ENCODE measurements around the gene MAST4. TPM values are rescaled to one million over a fixed set of nuclear protein-coding genes. Genes with fewer than 3 reads are reported as not detected.

MAST4 gene
- total RNA-seq (2022) (10.6 and 10.9 TPM in 2 replicates), Bru-seq, nascent RNA (percentile 45 among the genes with signal in this experiment), BruChase-seq, experiment 1, labeled RNA remaining after a 6-hour chase (percentile 30 among the genes with signal in this experiment), BruChase-seq, experiment 2, labeled RNA remaining after a 2-hour chase (percentile 33 among the genes with signal in this experiment)
- long read RNA-seq, partial matches to known transcripts, result 0 of 2 reads
- long read RNA-seq, other reads (novel, unspliced or antisense), result 2 of 2 reads

DNA sequence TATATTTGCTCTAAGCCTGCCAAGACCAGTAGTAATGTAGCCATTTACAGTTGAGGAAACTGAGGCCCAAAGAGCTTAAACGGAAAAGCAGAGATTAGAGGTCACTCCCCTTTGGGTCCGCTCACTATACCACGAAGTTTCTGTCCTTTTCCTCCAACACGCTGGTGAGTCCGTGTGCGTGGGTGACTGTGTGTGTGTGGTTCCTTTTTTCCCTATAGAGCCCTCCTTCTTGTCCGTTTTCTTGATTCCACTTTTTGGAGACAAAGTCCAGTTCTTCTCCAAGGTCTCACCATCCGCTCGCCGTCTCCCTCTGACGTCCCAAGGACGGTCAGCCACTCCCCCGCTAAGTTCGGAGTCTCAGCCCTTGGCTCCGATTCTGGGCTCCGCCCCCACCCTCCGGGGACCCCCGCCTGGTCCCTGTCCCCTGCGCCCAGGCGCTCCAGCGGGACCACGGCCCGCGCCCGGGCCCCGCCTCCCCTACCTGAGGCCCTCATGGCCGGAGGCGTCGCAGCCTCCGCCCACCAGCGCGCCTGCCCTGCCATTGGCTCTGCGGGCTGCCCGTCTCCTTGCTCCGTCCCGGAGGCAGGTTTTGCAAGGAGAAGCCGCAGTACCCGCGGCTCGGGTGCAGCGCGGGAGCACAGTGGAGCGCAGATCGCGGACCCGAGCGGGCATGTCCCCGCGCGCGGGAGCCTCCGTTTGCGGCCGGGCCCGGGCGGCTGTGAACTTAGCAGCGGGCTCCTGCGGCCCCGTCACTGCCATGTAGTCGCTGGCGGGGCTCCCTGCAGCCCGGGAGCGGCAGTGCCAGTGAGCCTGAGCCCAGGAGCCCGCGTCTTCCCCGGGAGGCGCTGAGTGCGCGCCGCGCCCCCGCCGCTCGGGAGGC is at the start of gene MAST4:
MAST4 (plus strand) TSS at position 638 of the 880 bp plus-strand sequence. CDS start 263 bp downstream, outside the sequence.
- DNase-seq, result peak; percentile 90
- H3K36me3 Mint-ChIP-seq (ENCODE audit: insufficient read depth, unreplicated experiment), result peaks cover 15% of the 10 kb centered on the region
- CTCF ChIA-PET, result no interaction called here
- H3K27me3 Mint-ChIP-seq (ENCODE audit: unreplicated experiment), result peaks cover 93% of the 10 kb centered on the region
- no peak within 1 kb of the TSS for H3K27ac Mint-ChIP-seq (ENCODE audit: unreplicated experiment)
- H3K9me3 Mint-ChIP-seq (ENCODE audit: low read depth, unreplicated experiment), result no peaks in the 10 kb centered on the region
- TF ChIP-seq, protein P1, sequence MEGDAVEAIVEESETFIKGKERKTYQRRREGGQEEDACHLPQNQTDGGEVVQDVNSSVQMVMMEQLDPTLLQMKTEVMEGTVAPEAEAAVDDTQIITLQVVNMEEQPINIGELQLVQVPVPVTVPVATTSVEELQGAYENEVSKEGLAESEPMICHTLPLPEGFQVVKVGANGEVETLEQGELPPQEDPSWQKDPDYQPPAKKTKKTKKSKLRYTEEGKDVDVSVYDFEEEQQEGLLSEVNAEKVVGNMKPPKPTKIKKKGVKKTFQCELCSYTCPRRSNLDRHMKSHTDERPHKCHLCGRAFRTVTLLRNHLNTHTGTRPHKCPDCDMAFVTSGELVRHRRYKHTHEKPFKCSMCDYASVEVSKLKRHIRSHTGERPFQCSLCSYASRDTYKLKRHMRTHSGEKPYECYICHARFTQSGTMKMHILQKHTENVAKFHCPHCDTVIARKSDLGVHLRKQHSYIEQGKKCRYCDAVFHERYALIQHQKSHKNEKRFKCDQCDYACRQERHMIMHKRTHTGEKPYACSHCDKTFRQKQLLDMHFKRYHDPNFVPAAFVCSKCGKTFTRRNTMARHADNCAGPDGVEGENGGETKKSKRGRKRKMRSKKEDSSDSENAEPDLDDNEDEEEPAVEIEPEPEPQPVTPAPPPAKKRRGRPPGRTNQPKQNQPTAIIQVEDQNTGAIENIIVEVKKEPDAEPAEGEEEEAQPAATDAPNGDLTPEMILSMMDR (IDR thresholded peaks at IDR 0.05; ENCODE audit: unreplicated experiment), result no peak
- peak within 1 kb of the TSS; percentile 85 for H3K4me3 Mint-ChIP-seq (ENCODE audit: low read depth, unreplicated experiment)
- intact Hi-C loops (cut with micrococcal nuclease; ENCODE audit: unreplicated experiment), result no loop called here
- no peaks in the 10 kb centered on the region for H3K4me1 Mint-ChIP-seq (ENCODE audit: low read depth, unreplicated experiment)
- no TSS peak for BruUV-seq (replicated peaks)

DNA sequence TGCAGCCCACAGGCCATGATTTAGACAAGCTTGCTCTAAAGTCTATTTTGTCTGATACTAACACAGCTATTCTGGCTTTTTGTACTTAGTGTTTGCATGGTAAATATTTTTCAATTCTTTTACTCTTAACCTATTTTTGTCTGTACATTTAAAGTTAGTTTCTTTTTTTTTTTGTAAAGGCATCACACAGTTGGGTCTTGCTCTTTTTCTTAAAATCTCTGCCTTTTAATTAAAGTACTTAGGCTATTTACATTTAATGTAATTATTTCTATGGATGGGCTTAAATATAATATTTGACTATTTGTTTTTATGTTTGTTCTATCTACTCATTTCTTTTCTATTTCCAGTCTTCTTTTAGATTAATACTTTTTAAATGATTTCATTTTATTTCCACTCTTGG is 49.7 kb upstream of the MAST4 start:
- BruUV-seq (replicated peaks), result no TSS peak
- no peaks in the 10 kb centered on the region for H3K4me1 Mint-ChIP-seq (ENCODE audit: low read depth, unreplicated experiment)
- no peak overlapping the region for H3K27ac Mint-ChIP-seq (ENCODE audit: unreplicated experiment)
- H3K9me3 Mint-ChIP-seq (ENCODE audit: low read depth, unreplicated experiment), result no peaks in the 10 kb centered on the region
- intact Hi-C loops (cut with micrococcal nuclease; ENCODE audit: unreplicated experiment), result no loop called here
- CTCF ChIA-PET, result no interaction called here
- peaks cover 20% of the 10 kb centered on the region for H3K27me3 Mint-ChIP-seq (ENCODE audit: unreplicated experiment)
- TF ChIP-seq, protein P1 (IDR thresholded peaks at IDR 0.05; ENCODE audit: unreplicated experiment), result no peak
- H3K4me3 Mint-ChIP-seq (ENCODE audit: low read depth, unreplicated experiment), result no peak overlapping the region
- no peaks in the 10 kb centered on the region for H3K36me3 Mint-ChIP-seq (ENCODE audit: insufficient read depth, unreplicated experiment)
- DNase-seq, result no peak

DNA sequence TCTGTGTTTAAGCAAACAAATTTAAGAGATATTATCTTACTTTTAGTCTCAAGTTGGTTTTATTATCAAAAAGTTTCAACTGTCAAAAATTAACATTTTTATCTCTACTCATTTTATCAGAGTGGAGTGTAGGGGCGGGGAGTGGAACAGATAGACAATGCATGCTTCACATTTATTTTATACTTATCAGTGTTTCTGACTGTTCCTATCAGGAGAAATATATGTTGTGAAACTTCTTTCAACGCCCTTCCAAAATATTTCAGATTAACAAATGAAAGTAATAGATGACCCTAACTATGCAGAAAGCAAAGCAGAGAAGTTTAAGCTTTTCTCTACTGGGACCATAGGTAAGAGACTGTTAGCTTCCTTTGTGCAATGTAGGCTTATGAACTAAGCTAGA is 44.9 kb upstream of the MAST4 start:
- no peaks in the 10 kb centered on the region for H3K36me3 Mint-ChIP-seq (ENCODE audit: insufficient read depth, unreplicated experiment)
- H3K4me3 Mint-ChIP-seq (ENCODE audit: low read depth, unreplicated experiment), result no peak overlapping the region
- CTCF ChIA-PET, result no interaction called here
- intact Hi-C loops (cut with micrococcal nuclease; ENCODE audit: unreplicated experiment), result no loop called here
- TF ChIP-seq, protein P1 (IDR thresholded peaks at IDR 0.05; ENCODE audit: unreplicated experiment), result no peak
- no TSS peak for BruUV-seq (replicated peaks)
- peaks cover 5% of the 10 kb centered on the region for H3K9me3 Mint-ChIP-seq (ENCODE audit: low read depth, unreplicated experiment)
- DNase-seq, result no peak
- H3K4me1 Mint-ChIP-seq (ENCODE audit: low read depth, unreplicated experiment), result no peaks in the 10 kb centered on the region
- H3K27me3 Mint-ChIP-seq (ENCODE audit: unreplicated experiment), result peaks cover 36% of the 10 kb centered on the region
- no peak overlapping the region for H3K27ac Mint-ChIP-seq (ENCODE audit: unreplicated experiment)

DNA sequence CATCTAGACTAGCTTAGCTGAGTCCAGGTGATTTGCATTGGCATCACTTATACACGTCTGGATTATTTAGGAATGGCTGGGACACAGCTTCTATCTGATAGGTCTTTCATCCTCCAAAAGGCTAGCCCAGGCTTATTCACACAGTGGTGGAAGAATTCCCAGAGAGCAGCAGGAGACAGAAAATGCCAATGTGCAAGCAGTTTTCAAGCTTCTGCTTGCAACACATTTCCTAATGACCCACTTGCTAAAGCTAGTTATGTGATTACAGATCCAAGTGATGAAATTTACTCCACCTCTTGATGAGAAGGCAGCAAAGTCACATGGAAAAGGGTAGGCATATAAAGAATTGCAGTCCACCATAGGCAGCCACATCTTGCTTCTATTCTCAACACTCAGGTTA is 44.2 kb upstream of the MAST4 start:
- no peaks in the 10 kb centered on the region for H3K36me3 Mint-ChIP-seq (ENCODE audit: insufficient read depth, unreplicated experiment)
- CTCF ChIA-PET, result interaction anchor here (0.7 kb wide), 1 partner anchor 125 kb away, joined by 3 read pairs; no protein-coding TSS in a partner anchor
- H3K27ac Mint-ChIP-seq (ENCODE audit: unreplicated experiment), result no peak overlapping the region
- no TSS peak for BruUV-seq (replicated peaks)
- H3K9me3 Mint-ChIP-seq (ENCODE audit: low read depth, unreplicated experiment), result peaks cover 5% of the 10 kb centered on the region
- H3K27me3 Mint-ChIP-seq (ENCODE audit: unreplicated experiment), result peaks cover 36% of the 10 kb centered on the region
- no peaks in the 10 kb centered on the region for H3K4me1 Mint-ChIP-seq (ENCODE audit: low read depth, unreplicated experiment)
- TF ChIP-seq, protein P1 (IDR thresholded peaks at IDR 0.05; ENCODE audit: unreplicated experiment), result no peak
- intact Hi-C loops (cut with micrococcal nuclease; ENCODE audit: unreplicated experiment), result no loop called here
- DNase-seq, result no peak
- no peak overlapping the region for H3K4me3 Mint-ChIP-seq (ENCODE audit: low read depth, unreplicated experiment)
